ENCODE results near the gene ZNF740. TPM values are rescaled to one million over a fixed set of nuclear protein-coding genes. Genes with fewer than 3 reads are reported as not detected.

ZNF740 gene
- total and polyA plus RNA-seq, 2 of the 4 experiments (the other 2 are of a cell fraction), result 13.1 to 14.0 TPM

- Histone ChIP-seq H2BK5ac (ENCODE audit: low read depth, low read length, poor library complexity, severe bottlenecking) (no peak within 1 kb of the TSS), H3K9me1 (ENCODE audit: insufficient read depth, low read length) (peaks cover 17% of the 10 kb centered on the region), H2BK20ac (ENCODE audit: low read depth, low read length) (no peak within 1 kb of the TSS), H3K18ac (ENCODE audit: low read depth, low read length) (peak within 1 kb of the TSS; percentile 25; the same call in 1 of the 2 replicates), H3K36me3 (ENCODE audit: control insufficient read depth, insufficient read depth, low read length) (peaks cover 3% of the 10 kb centered on the region; the same call in 1 of the 2 replicates), H4K8ac (ENCODE audit: low read depth in 2 of 2, low read length in 2 of 2) (peak within 1 kb of the TSS; percentile 53 to 71; a peak in 3 of 4 replicates), H3K27me3 (ENCODE audit: control insufficient read depth, insufficient read depth, low read length) (peaks cover 21% of the 10 kb centered on the region), H3K27ac (ENCODE audit: insufficient read depth, low read length) (peak within 1 kb of the TSS; percentile 42), H3K14ac (replicated peaks; ENCODE audit: low read depth, low read length) (peak within 1 kb of the TSS; percentile 97), H4K20me1 (ENCODE audit: insufficient read depth, low read length) (no peaks in the 10 kb centered on the region), H3K4me2 (ENCODE audit: low read depth, low read length) (peak within 1 kb of the TSS; percentile 87), H3K56ac (ENCODE audit: extremely low read depth, insufficient read depth, low read length) (no peak within 1 kb of the TSS), H2AFZ (replicated peaks; ENCODE audit: low read length, poor library complexity) (peak within 1 kb of the TSS; percentile 94), H4K5ac (ENCODE audit: low read depth, low read length) (peak within 1 kb of the TSS; percentile 54), H3K79me1 (ENCODE audit: low read depth in 1 of 2, low read length in 2 of 2) (peaks cover 5 to 21% of the 10 kb centered on the region in 2 experiments; a peak in 2 of 4 replicates), H4K91ac (ENCODE audit: insufficient read depth, low read depth, low read length) (peak within 1 kb of the TSS; percentile 81), H2AK9ac (replicated peaks; ENCODE audit: low read depth, low read length, poor library complexity) (peak within 1 kb of the TSS; percentile 93), H3K9ac (ENCODE audit: low read depth, low read length) (peak within 1 kb of the TSS; percentile 56), H2BK15ac (ENCODE audit: low read depth, low read length) (peak within 1 kb of the TSS; percentile 9; the same call in 1 of the 3 replicates), H3K23ac (ENCODE audit: low read depth, low read length) (peak within 1 kb of the TSS; percentile 89), H3K9me3 (ENCODE audit: control insufficient read depth, insufficient read depth, low read length) (no peaks in the 10 kb centered on the region), H2AK5ac (ENCODE audit: low read depth, low read length) (peak within 1 kb of the TSS; percentile 94), H3K4me3 (ENCODE audit: insufficient read depth, low read depth, low read length) (peak within 1 kb of the TSS; percentile 52), H2BK120ac (ENCODE audit: low read depth, low read length) (peak within 1 kb of the TSS; percentile 66), H3K4ac (ENCODE audit: low read depth, low read length) (peak within 1 kb of the TSS; percentile 80), H3K4me1 (ENCODE audit: control insufficient read depth, insufficient read depth, low read length) (peaks cover 24% of the 10 kb centered on the region)
- TF ChIP-seq, protein P1, sequence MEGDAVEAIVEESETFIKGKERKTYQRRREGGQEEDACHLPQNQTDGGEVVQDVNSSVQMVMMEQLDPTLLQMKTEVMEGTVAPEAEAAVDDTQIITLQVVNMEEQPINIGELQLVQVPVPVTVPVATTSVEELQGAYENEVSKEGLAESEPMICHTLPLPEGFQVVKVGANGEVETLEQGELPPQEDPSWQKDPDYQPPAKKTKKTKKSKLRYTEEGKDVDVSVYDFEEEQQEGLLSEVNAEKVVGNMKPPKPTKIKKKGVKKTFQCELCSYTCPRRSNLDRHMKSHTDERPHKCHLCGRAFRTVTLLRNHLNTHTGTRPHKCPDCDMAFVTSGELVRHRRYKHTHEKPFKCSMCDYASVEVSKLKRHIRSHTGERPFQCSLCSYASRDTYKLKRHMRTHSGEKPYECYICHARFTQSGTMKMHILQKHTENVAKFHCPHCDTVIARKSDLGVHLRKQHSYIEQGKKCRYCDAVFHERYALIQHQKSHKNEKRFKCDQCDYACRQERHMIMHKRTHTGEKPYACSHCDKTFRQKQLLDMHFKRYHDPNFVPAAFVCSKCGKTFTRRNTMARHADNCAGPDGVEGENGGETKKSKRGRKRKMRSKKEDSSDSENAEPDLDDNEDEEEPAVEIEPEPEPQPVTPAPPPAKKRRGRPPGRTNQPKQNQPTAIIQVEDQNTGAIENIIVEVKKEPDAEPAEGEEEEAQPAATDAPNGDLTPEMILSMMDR (conservative IDR thresholded peaks at IDR 0.05; ENCODE audit: low read depth, low read length), result no peak
- TF ChIP-seq CEBPB (IDR thresholded peaks at IDR 0.05; ENCODE audit: low read depth, low read length) (no peak), BHLHE40 (IDR thresholded peaks at IDR 0.05; ENCODE audit: low read depth, low read length) (no peak), MAZ (IDR thresholded peaks at IDR 0.05; ENCODE audit: borderline replicate concordance, low read depth, low read length) (peak; percentile 53; the same call in 1 of the 2 replicates), SMC3 (IDR thresholded peaks at IDR 0.05; ENCODE audit: low read depth, low read length) (no peak), RCOR1 (IDR thresholded peaks at IDR 0.05; ENCODE audit: insufficient replicate concordance, low read length) (no peak), CHD1 (IDR thresholded peaks at IDR 0.05; ENCODE audit: low read depth, low read length) (no peak)
- TF ChIP-seq, protein P2, sequence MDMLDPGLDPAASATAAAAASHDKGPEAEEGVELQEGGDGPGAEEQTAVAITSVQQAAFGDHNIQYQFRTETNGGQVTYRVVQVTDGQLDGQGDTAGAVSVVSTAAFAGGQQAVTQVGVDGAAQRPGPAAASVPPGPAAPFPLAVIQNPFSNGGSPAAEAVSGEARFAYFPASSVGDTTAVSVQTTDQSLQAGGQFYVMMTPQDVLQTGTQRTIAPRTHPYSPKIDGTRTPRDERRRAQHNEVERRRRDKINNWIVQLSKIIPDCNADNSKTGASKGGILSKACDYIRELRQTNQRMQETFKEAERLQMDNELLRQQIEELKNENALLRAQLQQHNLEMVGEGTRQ (IDR thresholded peaks at IDR 0.05; ENCODE audit: low read depth, low read length), result peak; percentile 65
- ATAC-seq (ENCODE audit: low read depth), result peak; percentile 82
- POLR2A ChIA-PET (ENCODE audit: unreplicated experiment), result interaction anchor here (0.7 kb wide), 2 partner anchors 9 to 1447 kb away, joined by 3 read pairs; no protein-coding TSS in a partner anchor
- dilution Hi-C loops (cut with HindIII; ENCODE audit: low sequenced_read_pairs, unreplicated experiment), result no loop called here
- BruUV-seq (replicated peaks), result no TSS peak
- in situ Hi-C loops (cut with MboI; ENCODE audit: low sequenced_read_pairs), result no loop called here
- CTCF ChIA-PET, result no interaction called here
- no CpG with 5 or more reads among the region's 44 CpGs for WGBS, 2 experiments (ENCODE audit: extremely low coverage in 2 of 2, insufficient read length in 1 of 2)
- intact Hi-C loops (cut with micrococcal nuclease), result loop anchor here (1.0 kb wide), 1 partner anchor 9 kb away; no protein-coding TSS in a partner anchor
- DNase-seq, result no peak
Measured at GRCh38 chr12:53231921-53232645, 51.6 kb downstream of the ZNF740 start, which contains the start of gene RARG. TSS of gene RARG (minus strand) at chr12:53232209. CDS start at chr12:53227545, 4,664 bp downstream.
